ENCODE results near the gene ARL6IP5.

The ARL6IP5 gene

DNA sequence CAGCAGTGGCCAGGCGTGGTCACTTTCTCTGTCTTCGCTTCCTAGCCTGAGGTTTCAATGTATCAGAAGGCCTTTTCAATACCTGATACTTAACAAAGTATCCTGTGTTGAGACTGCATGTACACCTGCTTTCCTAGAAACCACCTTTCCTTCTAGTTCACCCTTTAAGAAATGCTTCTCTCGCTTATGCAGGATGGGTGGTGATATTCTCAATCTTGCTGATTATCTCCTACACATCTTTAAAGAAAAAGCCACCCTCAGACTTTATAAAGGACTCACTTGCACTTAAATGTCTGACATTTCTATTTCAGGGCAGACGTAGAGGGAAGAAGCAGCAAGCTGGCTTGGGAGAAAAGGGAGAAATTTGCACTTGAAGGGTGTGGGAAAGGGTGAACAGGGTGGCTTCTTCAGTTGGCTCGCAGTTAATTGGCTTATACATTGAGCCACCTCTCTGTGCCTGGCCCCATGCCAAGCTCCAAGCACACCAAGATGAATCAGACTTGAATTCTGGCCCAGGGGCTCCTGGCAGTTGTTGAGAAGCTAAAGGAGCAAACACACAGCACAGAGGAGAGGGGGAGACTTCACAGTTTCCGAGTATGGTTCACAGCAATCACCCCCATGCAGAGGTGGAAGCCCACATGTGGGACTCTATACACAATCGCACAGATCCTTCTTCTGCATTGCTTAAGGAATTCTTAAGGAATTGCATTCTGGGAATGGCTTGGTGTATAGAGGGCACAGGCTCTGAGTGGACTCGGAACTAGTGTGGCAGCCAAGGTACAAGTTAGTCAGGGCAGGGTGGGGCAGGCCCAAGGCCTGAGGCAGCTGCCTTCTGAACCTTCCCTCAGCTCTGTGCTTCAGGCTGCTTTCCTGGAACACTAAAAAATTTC is 1.3 kb downstream of the ARL6IP5 start:
- peak; percentile 91 for DNase-seq (ENCODE audit: low spot score)

DNA sequence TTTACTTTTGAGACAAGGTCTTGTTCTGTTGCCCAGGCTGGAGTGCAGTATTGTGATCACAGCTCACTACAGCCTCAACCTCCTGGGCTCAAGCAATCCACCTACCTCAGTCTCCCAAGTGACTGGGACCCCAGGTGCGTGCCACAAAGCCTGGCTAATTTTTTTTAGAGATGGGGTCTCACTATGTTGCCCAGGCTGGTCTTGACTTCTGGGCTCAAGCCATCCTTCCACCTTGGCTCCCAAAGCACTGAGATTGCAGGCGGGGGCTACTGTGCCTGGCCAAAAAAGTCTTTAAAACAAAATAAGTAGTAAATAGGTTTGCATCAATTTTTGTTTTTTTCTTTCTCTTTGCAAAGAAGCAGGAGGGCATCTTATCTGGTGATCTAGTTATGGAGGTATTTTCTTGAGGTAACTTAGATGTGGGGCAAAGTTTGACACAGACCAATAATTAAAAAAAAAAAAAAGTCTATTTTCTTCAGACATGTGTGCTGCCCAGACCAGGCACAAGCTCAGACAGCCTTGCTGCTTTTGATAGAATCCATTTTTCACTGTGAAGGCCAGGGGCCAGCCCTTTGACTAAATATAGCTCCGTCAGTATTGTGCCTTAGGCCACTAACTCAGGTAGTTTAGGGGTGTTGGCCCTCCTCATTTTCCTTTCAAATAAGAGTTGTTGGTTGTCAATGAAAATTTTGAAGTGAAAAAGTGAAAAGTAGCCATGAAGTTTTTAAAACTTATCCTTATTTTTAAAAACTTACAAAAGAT is 2.5 kb downstream of the ARL6IP5 start:
- DNase-seq (ENCODE audit: low spot score) = no peak

DNA sequence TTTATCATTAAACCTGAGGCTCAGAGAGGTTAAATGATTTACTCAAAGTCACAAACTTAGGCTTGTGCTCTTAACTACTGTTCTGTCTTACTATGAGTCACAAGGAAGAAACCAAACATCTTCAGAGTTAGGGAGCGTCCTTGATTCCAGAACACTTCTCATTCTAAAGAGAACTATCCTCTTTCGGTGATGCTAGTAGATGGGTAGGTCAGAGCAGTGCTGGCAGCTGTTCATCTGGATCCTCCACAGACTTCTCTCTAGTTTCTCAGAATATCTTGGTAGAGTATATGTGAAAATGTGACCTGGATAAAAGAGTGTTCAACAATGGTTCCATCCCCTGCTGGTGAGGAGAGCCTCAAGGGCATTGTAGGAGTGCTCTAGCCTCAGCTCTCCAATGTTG is 3.3 kb downstream of the ARL6IP5 start:
- peak; percentile 17 for DNase-seq (ENCODE audit: low spot score)

DNA sequence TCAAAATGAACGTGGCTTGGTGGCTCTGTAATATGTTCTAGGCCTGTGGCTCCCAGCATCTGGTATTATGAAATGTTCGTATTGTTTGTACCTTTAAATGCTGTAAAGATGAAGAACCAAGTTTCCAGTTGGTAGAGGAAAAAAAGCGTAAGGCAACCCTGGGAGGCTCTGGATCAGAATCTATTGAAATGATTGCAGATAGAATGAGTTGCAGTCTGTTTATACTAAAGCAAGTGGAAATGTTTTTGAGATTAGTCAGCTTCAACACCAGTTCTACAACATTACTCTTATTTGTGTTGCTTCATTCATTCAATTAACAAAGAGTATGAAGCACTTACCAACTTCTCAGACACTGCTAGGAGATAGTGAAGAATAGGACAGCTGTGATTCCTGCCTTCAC is 5.3 kb downstream of the ARL6IP5 start:
- DNase-seq (ENCODE audit: low spot score) = no peak

DNA sequence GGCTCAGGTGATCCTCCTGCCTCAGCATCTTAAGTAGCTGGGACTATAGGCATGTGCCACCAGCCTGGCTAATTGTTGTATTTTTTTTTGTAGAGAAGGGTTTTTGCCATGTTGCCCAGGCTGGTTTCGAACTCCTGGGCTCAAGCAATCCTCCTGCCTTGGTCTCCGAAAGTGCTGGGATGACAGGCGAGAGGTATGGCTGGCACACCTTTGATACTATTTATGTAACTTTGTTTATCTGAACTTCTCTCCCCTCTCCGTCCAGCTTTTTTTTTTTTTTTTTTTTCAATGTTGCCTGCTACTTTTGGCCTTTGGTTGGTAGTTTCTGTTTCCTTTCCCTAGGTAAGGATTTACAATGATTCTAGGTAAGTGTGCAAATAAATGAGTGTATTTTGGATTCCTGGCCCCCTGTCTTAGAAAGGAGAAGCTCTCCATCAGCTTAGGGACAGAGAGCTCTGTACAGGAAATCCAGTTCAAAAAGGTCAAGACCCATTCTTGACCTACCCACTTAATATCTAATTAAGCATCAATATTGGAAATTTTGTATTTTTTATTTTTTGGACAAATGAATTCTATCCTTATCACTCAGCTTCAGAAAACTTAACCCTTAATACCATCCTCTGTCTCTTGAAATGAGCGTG is 6.8 kb downstream of the ARL6IP5 start:
- no peak for DNase-seq (ENCODE audit: low spot score)

DNA sequence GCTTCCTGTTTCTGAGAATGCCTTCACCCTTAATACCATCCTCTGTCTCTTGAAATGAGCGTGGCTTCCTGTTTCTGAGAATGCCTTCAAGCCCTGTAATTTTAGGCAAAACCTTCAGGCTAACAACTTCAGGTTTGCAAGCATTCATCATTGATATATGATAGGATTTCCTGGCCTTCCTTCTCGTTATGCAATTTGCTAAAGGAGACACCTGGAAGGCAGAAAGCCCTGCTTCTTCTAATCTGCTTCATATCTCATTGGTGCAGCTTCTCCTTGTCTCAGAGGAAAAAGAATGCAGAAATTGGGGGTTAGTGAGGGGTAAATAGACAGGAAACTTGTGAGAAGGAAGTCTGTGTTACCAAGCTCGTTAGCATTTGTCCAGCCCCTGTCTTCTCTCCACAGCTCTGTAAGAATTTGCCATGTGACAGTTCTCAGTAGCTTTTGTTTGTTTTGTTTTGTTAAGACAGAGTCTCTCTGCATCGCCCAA is 7.3 kb downstream of the ARL6IP5 start:
- DNase-seq (ENCODE audit: low spot score) = no peak

DNA sequence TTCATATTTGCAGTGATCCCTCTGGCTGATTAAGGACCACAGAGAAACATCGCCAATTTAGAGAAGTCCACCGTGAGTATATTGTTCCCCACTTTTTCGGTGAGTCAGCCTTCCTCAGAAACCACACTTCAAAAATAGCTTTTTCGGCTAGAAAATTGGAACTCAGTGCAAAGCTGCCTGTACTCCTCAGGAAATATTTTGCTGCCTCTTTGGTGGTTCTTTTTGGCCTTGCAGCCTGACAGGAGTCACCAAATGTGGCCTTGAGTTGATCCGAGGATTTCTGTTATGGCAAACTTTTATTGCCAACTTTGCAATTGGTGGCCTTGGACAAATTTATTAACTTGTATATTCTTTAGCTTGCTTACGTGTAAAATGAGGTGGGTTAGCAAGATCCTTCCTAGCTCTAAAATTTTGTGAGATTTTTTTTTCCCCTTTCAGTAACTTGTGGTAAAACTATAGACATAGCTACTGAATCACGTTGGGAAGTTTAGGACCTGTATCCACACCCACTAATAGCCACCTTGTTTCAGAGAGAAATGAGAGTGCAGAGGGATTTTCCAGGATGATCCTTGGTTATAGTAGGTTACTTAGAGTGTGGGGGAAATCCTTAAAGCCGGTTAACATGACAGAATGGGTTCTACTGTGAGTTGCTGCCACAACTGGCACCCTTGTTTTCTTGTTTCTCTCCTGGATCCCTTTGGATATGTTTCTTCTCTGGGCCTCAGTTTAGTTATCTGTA is 9.9 kb downstream of the ARL6IP5 start:
- DNase-seq (ENCODE audit: low spot score) = peak; percentile 14

DNA sequence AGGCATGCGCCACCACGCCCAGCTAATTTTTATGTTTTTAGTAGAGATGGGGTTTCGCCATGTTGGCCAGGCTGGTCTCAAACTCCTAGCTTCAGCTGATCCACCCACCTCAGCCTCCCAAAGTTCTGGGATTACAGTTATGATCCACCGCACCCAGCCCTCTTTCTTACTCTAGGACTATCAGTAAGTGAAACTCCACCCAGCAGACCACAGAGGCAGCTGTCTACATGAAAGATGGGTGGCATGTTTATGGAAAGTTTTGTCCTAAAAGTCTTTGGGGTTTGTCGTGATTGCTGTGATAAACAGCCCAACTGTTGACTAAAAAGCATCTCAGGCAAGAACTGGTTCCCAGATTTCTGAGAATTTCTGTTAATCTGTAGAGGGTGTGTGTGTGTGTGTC is 10.9 kb downstream of the ARL6IP5 start:
- peak; percentile 27 for DNase-seq (ENCODE audit: low spot score)

DNA sequence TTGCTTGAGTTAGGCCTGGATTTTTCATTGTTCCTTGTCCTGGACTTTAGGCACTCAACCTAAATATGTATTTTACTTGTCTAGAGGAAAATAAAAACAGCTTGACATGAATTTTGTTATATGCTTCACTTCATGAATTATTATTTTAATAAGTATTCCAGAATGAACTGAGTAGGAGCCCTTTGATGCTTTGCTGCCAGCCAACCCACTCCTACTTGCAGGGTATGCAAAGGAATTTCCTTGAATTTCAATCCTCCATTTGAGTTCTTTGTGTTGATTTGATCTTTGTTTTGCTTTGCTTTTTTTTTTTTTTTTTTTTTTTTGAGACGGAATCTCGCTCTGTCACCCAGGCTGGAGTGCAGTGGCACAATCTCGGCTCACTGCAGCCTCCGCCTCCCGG is 11.6 kb downstream of the ARL6IP5 start:
- DNase-seq (ENCODE audit: low spot score) = no peak

DNA sequence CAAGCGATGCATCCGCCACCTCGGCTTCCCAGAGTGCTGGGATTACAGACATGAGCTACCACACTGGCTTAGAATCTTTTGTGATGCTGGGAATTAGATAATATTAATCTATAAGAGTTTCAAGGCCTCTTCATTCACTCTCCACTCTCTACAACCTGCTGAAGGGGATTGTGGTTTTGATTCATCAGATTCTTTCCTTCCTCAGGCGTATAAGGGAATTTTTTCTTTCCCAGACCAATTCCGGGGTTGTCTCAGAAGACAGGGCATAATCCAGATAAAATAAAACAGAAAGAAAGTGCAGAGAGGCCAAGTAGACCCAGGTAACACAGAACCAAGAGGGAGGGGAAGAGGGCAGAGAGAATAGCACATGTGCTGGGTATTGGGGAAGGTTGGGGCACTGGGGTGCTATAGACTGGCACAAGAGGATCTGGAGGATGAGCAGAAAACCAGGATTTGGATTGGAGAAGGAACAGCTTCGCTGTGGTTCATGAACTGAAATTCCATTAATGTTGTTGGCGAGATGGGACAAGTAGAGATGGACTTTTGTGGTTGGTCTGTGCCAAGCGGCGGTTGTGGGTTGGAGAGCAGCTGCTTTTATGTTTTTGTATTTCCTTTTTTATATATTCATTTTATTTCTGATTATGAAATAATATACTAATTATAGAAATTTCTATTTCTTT is 12.8 kb downstream of the ARL6IP5 start:
- no peak for DNase-seq (ENCODE audit: low spot score)

DNA sequence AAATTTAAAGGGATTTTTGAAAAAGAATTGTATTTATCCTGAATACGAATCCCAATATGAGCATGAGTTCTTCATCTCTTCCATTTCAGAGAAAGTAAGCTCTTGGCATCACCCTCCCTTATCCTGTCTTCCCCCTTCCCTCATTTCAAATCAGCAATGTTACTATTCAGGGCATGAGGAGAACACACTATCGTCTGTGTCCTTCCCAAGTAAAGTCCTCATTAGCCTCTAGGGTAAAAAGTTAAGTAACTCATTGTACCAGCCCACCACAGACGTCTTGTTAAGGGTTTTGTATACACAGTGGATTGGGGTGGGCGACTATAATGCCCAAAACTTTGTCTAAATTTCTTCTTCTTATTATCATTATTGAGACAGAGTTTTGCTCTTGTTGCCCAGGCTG is 14.8 kb downstream of the ARL6IP5 start:
- DNase-seq (ENCODE audit: low spot score) = no peak

DNA sequence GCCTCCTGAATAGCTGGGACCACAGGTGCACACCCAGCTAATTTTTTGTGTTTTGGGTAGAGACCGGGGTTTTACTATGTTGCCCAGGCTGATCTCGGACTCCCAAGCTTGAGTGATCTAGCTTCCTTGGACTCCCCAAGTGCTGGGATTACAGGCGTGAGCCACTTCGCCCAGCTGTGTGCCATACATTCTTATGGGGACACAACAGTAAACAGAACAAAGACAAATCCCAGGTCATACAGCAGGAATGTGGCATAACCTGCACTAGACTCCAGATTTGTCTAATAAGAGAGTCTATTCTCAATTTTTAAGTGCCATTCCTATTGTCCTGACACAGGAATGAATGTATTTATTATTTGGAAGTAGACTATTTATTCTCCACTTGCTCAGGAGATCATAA is 17.6 kb downstream of the ARL6IP5 start:
- no peak for DNase-seq (ENCODE audit: low spot score)

DNA sequence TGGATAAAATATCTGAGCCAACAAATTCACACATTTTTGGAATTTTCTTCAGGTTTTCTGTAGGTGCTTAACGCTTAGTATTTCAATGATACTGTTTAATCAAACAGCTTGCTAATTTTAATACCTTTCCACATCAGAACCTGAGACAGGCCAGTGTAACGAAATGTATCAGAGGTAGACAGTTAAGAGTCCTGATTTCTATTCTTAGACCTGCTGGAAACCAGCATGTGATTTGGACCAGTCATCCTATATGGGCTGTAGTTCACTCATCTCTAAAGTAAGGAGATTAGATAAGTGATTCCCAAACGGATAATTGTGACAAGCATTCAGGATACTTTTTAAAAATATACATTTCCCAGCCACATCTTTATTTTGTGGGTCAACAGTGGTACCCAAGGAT is 18.4 kb downstream of the ARL6IP5 start:
- no peak for DNase-seq (ENCODE audit: low spot score)

DNA sequence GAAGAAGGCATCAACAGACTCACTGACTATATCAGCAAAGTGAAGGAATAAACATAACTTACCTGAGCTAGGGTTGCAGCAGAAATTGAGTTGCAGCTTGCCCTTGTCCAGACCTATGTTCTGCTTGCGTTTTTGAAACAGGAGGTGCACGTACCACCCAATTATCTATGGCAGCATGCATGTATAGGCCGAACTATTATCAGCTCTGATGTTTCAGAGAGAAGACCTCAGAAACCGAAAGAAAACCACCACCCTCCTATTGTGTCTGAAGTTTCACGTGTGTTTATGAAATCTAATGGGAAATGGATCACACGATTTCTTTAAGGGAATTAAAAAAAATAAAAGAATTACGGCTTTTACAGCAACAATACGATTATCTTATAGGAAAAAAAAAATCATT is 19.8 kb downstream of the ARL6IP5 start:
- no peak for DNase-seq (ENCODE audit: low spot score)

DNA sequence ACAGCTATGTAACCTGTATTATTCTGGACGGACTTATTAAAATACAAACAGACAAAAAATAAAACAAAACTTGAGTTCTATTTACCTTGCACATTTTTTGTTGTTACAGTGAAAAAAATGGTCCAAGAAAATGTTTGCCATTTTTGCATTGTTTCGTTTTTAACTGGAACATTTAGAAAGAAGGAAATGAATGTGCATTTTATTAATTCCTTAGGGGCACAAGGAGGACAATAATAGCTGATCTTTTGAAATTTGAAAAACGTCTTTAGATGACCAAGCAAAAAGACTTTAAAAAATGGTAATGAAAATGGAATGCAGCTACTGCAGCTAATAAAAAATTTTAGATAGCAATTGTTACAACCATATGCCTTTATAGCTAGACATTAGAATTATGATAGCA is 20.6 kb downstream of the ARL6IP5 start:
- DNase-seq (ENCODE audit: low spot score) = no peak

DNA sequence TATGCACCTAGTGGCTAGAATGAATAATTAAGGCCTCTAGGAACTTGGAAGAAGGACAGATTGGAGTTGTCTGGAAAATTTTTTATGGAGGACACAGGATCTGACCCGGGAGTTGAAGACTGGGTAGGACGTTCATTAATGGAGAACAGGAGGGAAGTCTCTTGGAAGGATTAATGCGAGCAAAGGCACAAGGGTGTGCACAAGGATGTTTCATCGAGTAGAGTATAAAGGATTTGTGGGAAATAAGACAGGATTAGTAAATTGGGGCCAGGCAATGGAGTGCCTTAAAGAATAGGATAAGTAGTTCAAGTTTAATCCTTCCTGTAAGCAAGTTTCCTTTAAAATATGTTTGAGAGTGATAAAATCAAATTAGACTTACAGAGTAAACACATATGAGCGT is 23.1 kb downstream of the ARL6IP5 start:
- no peak for DNase-seq (ENCODE audit: low spot score)

DNA sequence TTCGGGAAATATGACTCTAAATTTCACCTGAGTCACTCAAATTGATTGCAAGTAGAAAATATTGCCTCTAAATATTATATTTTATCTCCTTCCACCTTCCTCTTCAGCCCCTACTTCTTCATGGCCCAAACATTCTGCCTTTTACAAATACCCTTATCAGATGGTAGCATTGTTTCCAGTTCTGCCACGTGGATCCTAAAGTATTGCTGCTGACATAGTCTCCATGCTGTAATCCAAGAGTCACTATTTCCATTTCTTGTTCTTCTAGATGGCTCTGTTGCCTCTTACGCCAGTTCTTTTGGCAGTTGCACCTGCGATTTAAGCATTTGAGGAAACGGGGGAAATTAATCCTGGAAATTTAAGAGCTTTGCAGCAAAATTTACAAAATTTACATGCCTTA is 24.1 kb downstream of the ARL6IP5 start:
- no peak for DNase-seq (ENCODE audit: low spot score)

DNA sequence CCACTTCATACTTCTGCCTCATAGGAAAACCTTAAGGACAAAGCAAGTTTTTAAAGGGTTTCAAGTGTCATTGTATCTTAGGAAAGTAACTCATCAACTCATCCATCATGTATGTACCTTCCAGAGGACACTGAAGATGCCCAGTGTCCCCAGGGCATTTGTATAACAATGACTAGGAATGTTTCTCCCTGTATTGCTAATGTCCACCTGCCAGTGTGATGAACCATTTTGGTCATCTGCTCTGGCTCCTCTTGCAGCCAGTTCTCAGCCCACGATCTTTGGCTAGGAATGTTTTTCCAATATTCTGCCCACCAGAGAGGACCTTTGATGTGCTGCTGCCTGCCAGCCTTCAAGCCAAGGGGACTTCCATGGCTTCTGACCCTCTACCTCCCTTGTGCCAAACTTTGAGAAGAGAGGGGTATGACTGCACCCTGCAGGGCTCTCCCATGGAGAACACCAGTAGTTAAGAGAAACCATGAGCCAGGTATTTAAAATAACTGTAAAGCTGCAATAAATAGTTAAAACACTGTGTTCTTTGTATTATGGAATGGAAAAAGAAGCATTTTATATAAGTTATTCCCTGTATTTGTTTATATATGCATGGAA is 26.3 kb downstream of the ARL6IP5 start:
- DNase-seq (ENCODE audit: low spot score) = no peak

DNA sequence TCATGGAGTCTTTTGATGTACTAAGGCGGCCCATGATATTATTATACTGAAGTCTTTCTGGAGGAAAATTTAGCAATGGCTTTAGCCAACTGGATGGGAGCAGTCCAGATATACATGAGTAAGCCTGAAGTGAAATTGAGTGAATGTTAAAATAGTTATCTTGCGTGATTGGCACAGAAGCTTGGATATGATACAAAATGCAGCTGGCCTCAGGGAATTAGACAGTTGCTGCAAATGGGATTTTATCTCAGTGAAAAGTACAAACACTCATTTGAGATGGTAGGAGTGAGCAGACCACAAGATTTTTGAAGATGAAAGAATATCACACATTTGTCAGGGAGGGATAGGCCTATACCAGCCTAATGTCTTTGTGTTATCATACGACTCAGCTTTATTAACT is 28.8 kb downstream of the ARL6IP5 start:
- no peak for DNase-seq (ENCODE audit: low spot score)

DNA sequence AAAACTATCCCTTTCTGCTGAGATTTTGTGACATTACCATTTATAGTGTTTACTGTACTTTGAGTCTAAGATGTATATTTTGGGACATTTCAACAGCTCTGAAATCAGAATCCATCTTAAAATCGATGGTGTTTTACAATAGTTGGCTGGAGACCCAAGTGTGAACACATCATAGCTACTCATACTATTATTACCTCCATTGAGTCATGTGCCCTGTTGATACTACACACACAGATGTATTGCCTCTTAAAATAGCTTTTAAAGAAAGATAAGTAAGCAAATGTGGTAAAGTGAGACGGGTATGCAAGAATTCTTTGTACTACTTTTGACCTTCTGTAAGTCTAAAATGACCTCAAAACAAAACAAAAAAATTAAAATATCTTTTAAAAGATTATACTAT is 31.0 kb downstream of the ARL6IP5 start:
- DNase-seq (ENCODE audit: low spot score) = no peak

DNA sequence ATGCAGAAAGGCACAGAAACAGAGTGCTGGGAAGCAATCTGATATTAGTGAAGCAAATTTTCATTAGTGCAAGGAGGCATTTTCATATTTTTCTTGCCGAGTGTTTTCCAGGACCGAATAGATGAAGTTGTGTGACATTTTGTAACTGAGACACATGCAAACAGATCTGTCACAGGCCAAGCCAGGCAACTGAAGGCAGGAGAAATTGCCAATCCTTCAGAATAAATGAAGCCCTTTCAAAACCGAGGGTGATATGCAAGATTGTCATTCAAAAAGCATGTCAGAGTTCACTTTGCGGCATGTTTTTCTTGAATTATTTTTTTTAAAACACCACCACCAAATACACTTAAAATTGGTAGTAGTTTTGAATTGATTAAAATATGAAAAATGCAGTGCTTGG is 31.4 kb downstream of the ARL6IP5 start:
- DNase-seq (ENCODE audit: low spot score) = no peak
